HepG2 (cell line): ENCODE measurements around the gene HPS4. TPM values are rescaled to one million over a fixed set of nuclear protein-coding genes. Genes with fewer than 3 reads are reported as not detected.

Experiments used
- ARID4A ChIP-seq: sonication (generic); formaldehyde crosslinking; IDR thresholded peaks from 2 replicates; pipeline ENCODE4 v1.5.0; 2020; ENCODE audit warnings: mild to moderate bottlenecking, missing genetic modification reagents, borderline replicate concordance
- DMAP1 ChIP-seq: IDR thresholded peaks from 2 replicates; pipeline ENCODE4 v1.6.1; 2016
- HNF1A ChIP-seq, 2 experiments: sonication (generic) in 1 of 2; formaldehyde crosslinking in 1 of 2; IDR thresholded peaks; 2 replicates each; pipeline versions ENCODE4 v1.4.0 to v1.6.1; 2016 to 2020; ENCODE audit warnings: borderline replicate concordance in 1 of 2, low read depth in 1 of 2, mild to moderate bottlenecking in 1 of 2, missing genetic modification reagents in 1 of 2
- ISX ChIP-seq: sonication (generic); formaldehyde crosslinking; conservative IDR thresholded peaks from 2 replicates; pipeline ENCODE4 v1.5.0; 2020; ENCODE audit warnings: missing genetic modification reagents
- KDM2A ChIP-seq: sonication (generic); formaldehyde crosslinking; IDR thresholded peaks from 2 replicates; pipeline ENCODE4 v1.4.0; 2020; ENCODE audit warnings: low read depth, missing genetic modification reagents, borderline replicate concordance
- KLF9 ChIP-seq: IDR thresholded peaks from 2 replicates; pipeline ENCODE4 v1.6.1; 2016; ENCODE audit warnings: low read depth
- REXO4 ChIP-seq: sonication (generic); formaldehyde crosslinking; IDR thresholded peaks from 2 replicates; pipeline ENCODE4 v1.8.0; 2022; ENCODE audit warnings: missing genetic modification reagents, mild to moderate bottlenecking, borderline replicate concordance
- SIX4 ChIP-seq: sonication (generic); formaldehyde crosslinking; IDR thresholded peaks from 2 replicates; pipeline ENCODE4 v1.4.0; 2020; ENCODE audit warnings: missing genetic modification reagents
- ZMYM4 ChIP-seq: sonication (generic); formaldehyde crosslinking; IDR thresholded peaks from 2 replicates; pipeline ENCODE4 v1.8.1; 2023; ENCODE audit warnings: mild to moderate bottlenecking, missing genetic modification reagents
- ZNF589 ChIP-seq: sonication (generic); formaldehyde crosslinking; conservative IDR thresholded peaks from 2 replicates; pipeline ENCODE4 v1.8.0; 2022; ENCODE audit warnings: mild to moderate bottlenecking, moderate library complexity, missing genetic modification reagents
- ZNF639 ChIP-seq: conservative IDR thresholded peaks from 2 replicates; pipeline ENCODE4 v1.6.1; 2018; ENCODE audit warnings: missing genetic modification reagents
- ZNF766 ChIP-seq: sonication (generic); formaldehyde crosslinking; IDR thresholded peaks from 2 replicates; pipeline ENCODE4 v1.5.0; 2020; ENCODE audit warnings: missing genetic modification reagents, borderline replicate concordance
- ZNF850 ChIP-seq: sonication (generic); formaldehyde crosslinking; conservative IDR thresholded peaks from 2 replicates; pipeline ENCODE4 v1.9.0; 2021; ENCODE audit warnings: mild to moderate bottlenecking, missing genetic modification reagents
- polyA plus RNA-seq, 8 experiments: library from polyadenylated mRNA; depleted of rRNA in 3 of 8; stranded (reverse) in 7 of 8; unstranded in 1 of 8; fragments of >200 nt; fragmentation: Illumina TruSeq in 4 of 8; extraction: Trizol in 4 of 8; gene quantifications; 2 replicates each; pipeline versions ENCODE4 v1.2.1 to v1.2.3, GENCODE V29; 2011 to 2016; ENCODE audit warnings: low read depth in 4 of 8, missing spikeins in 1 of 8, mixed read lengths in 1 of 8; ENCODE audit not compliant: insufficient read depth in 1 of 8
- total RNA-seq, 5 experiments: library from RNA; depleted of rRNA; stranded (reverse); fragments of >200 nt; fragmentation: Illumina TruSeq; extraction: Trizol; gene quantifications; 2 replicates each; pipeline ENCODE4 v1.2.3, GENCODE V29; 2016; ENCODE audit warnings: low read depth in 1 of 5
- TF ChIP-seq, protein P1 (sequence below): sonication (generic); formaldehyde crosslinking; IDR thresholded peaks from 2 replicates; pipeline ENCODE4 v1.4.0; 2020; ENCODE audit warnings: missing genetic modification reagents
- TF ChIP-seq, protein P2 (sequence below): sonication (generic); formaldehyde crosslinking; IDR thresholded peaks from 2 replicates; pipeline ENCODE4 v1.5.1; 2020; ENCODE audit warnings: missing genetic modification reagents, mild to moderate bottlenecking, borderline replicate concordance

Gene HPS4
- total and polyA plus RNA-seq, 2 of the 13 experiments (the other 11 are each of a cell fraction or from before 2014, with no cell fraction given): 27.4 to 34.0 TPM

GRCh38 chr22:26483439-26484359 is at the start of gene HPS4, which contains the start of gene SRRD (continued):
- TF ChIP-seq ARID4A (CRISPR knock-in tag): peak; percentile 96
- TF ChIP-seq ZMYM4 (CRISPR knock-in tag): peak; percentile 89
- TF ChIP-seq, protein P1, sequence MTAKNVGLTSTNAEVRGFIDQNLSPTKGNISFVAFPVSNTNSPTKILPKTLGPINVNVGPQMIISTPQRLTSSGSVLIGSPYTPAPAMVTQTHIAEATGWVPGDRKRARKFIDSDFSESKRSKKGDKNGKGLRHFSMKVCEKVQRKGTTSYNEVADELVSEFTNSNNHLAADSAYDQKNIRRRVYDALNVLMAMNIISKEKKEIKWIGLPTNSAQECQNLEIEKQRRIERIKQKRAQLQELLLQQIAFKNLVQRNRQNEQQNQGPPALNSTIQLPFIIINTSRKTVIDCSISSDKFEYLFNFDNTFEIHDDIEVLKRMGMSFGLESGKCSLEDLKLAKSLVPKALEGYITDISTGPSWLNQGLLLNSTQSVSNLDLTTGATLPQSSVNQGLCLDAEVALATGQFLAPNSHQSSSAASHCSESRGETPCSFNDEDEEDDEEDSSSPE: peak; percentile 83
- TF ChIP-seq SIX4 (CRISPR knock-in tag): peak; percentile 52; the same call in 1 of the 2 replicates
- no peak for TF ChIP-seq REXO4 (CRISPR knock-in tag)
- TF ChIP-seq DMAP1 (CRISPR knock-in tag): peak; percentile 88
- TF ChIP-seq, protein P2, sequence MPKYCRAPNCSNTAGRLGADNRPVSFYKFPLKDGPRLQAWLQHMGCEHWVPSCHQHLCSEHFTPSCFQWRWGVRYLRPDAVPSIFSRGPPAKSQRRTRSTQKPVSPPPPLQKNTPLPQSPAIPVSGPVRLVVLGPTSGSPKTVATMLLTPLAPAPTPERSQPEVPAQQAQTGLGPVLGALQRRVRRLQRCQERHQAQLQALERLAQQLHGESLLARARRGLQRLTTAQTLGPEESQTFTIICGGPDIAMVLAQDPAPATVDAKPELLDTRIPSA (CRISPR knock-in tag): peak; percentile 79; the same call in 1 of the 2 replicates
- no peak for TF ChIP-seq HNF1A (IDR thresholded peaks at IDR 0.05; ENCODE audit: low read depth)
- peak; percentile 67; the same call in 1 of the 2 replicates for TF ChIP-seq HNF1A (CRISPR knock-in tag; IDR thresholded peaks at IDR 0.05; ENCODE audit: borderline replicate concordance)
- peak; percentile 73 for TF ChIP-seq ZNF589 (CRISPR knock-in tag)
- TF ChIP-seq ZNF850: 0 out of 2 replicates have a peak, but pooled peaks have one; percentile 83
- peak; percentile 92 for TF ChIP-seq KDM2A (CRISPR knock-in tag)
- peak; percentile 78; the same call in 1 of the 2 replicates for TF ChIP-seq ZNF766 (CRISPR knock-in tag)
- no peak for TF ChIP-seq ISX (CRISPR knock-in tag)
- peak; percentile 71; the same call in 1 of the 2 replicates for TF ChIP-seq KLF9 (CRISPR knock-in tag)
- peak; percentile 96 for TF ChIP-seq ZNF639 (CRISPR knock-in tag)
